Measurements from ENCODE around the gene OR6M1.

The OR6M1 gene

GRCh38 chr11:123775715-123776549 lies 30.2 kb downstream of the OR6M1 start:
- DNase-seq (ENCODE audit: low read depth in 2 of 2) = no peak

GRCh38 chr11:123775289-123775688 lies 30.9 kb downstream of the OR6M1 start:
- DNase-seq (ENCODE audit: low read depth in 2 of 2) = no peak

- DNase-seq (ENCODE audit: low read depth in 2 of 2) = no peak
Observed at GRCh38 chr11:123773959-123774358, 32.2 kb downstream of the OR6M1 start.

GRCh38 chr11:123773026-123773425 lies 33.1 kb downstream of the OR6M1 start:
- no peak for DNase-seq (ENCODE audit: low read depth in 2 of 2)

- DNase-seq (ENCODE audit: low read depth in 2 of 2) = no peak
Observed at GRCh38 chr11:123771664-123772063, 34.5 kb downstream of the OR6M1 start.

GRCh38 chr11:123770712-123771111 lies 35.4 kb downstream of the OR6M1 start:
- DNase-seq (ENCODE audit: low read depth in 2 of 2) = no peak

GRCh38 chr11:123765601-123766000 lies 40.5 kb downstream of the OR6M1 start:
- no peak for DNase-seq (ENCODE audit: low read depth in 2 of 2)

- DNase-seq (ENCODE audit: low read depth in 2 of 2) = no peak
Observed at GRCh38 chr11:123762422-123762821, 43.7 kb downstream of the OR6M1 start.

- DNase-seq (ENCODE audit: low read depth in 2 of 2) = no peak
Observed at GRCh38 chr11:123760894-123761293, 45.3 kb downstream of the OR6M1 start.

GRCh38 chr11:123757976-123758375 lies 48.2 kb downstream of the OR6M1 start:
- no peak for DNase-seq (ENCODE audit: low read depth in 2 of 2)

GRCh38 chr11:123755813-123756212 lies 50.3 kb downstream of the OR6M1 start:
- DNase-seq (ENCODE audit: low read depth in 2 of 2) = no peak

All from stimulated activated CD4-positive, alpha-beta T cell treated with anti-CD3 and anti-CD28 coated beads, Interleukin-1b, Interleukin-23, amount 100 ng/mL, for 4 hours (primary cell).